ENCODE data around the gene MMP20. TPM values are rescaled to one million over a fixed set of nuclear protein-coding genes. Genes with fewer than 3 reads are reported as not detected.
A peak's percentile ranks its signal among the peaks of the same experiment; 100 is the strongest.

The MMP20 gene
- total and polyA plus RNA-seq, 5 donors from 2014 or later = not detected

DNA sequence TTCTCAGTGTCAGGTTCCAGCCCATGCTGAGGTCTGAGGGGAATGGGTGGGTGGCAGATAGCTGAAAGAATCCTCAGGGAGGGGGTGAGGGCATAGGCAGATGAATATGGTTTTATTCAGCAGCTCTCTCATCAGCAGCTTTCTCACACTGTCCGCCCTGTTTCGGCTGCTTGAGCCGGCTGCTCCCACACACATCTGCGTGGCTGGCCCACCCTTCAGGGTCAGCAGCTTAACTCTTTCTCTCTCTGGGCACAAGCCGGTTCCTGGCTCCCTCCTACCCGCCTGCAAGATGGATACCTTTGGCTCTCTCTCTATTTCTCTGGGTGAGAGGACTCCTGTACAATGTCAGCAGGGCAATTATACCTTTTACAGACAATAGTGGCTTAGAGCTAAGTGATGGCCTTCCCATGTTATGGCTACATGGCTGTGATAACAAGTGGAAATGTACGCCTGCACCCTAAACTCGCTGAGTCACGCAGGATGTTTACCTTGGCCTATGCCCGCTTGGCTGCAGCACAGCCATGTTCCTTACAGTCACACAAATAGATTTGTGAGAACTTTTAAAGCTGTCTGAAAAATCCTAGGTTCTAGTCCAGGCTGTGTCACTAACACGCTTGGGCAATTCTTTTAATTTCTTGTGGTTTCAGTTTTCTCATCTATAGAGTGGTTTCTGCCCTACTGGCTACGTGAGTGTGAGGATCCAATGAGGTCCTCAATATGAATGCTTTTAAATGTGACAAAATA is 4.1 kb downstream of the MMP20 start:
- Mint-ChIP-seq H3K4me3 (no peak overlapping the region), H3K27me3 (peaks cover 11% of the 10 kb centered on the region), H3K4me1 (peaks cover 0 to 2% (median 0%) of the 10 kb centered on the region in 4 donors), H3K36me3 (no peaks in the 10 kb centered on the region), H3K9me3 (no peaks in the 10 kb centered on the region), H3K27ac (no peak overlapping the region)
- no peak for DNase-seq
- H3K27ac ChIP-seq (ENCODE audit: insufficient read depth, low read length, poor library complexity, severe bottlenecking) = no peak overlapping the region
- H3K4me3 ChIP-seq (ENCODE audit: low read depth, low read length) = no peak overlapping the region
- H3K27me3 ChIP-seq (ENCODE audit: control insufficient read depth, insufficient read depth, low read length) = peaks cover 3% of the 10 kb centered on the region
- no peaks in the 10 kb centered on the region for H3K9me3 ChIP-seq (ENCODE audit: control insufficient read depth in 2 of 2, low read length in 2 of 2)
- H3K4me1 ChIP-seq (ENCODE audit: control insufficient read depth, insufficient read depth, low read length, poor library complexity, severe bottlenecking) = no peaks in the 10 kb centered on the region
- no peaks in the 10 kb centered on the region for H3K36me3 ChIP-seq (ENCODE audit: control insufficient read depth, insufficient read depth, low read length)
- no peak for ATAC-seq (ENCODE audit: low read depth in 2 of 2)

GRCh38 chr11:102620179-102620578 is 5.0 kb downstream of the MMP20 start:
- Histone ChIP-seq H3K27ac (ENCODE audit: insufficient read depth, low read length, poor library complexity, severe bottlenecking) (no peak overlapping the region), H3K9me3 (ENCODE audit: control insufficient read depth in 2 of 2, low read length in 2 of 2) (no peaks in the 10 kb centered on the region), H3K36me3 (ENCODE audit: control insufficient read depth, insufficient read depth, low read length) (no peaks in the 10 kb centered on the region), H3K4me1 (ENCODE audit: control insufficient read depth, insufficient read depth, low read length, poor library complexity, severe bottlenecking) (no peaks in the 10 kb centered on the region), H3K27me3 (ENCODE audit: control insufficient read depth, insufficient read depth, low read length) (peaks cover 3% of the 10 kb centered on the region), H3K4me3 (ENCODE audit: low read depth, low read length) (no peak overlapping the region)
- H3K9me3 Mint-ChIP-seq = no peaks in the 10 kb centered on the region
- H3K4me3 Mint-ChIP-seq = no peak overlapping the region
- no peak for DNase-seq
- no peaks in the 10 kb centered on the region for H3K36me3 Mint-ChIP-seq
- peaks cover 11% of the 10 kb centered on the region for H3K27me3 Mint-ChIP-seq
- no peak for ATAC-seq (ENCODE audit: low read depth in 2 of 2)
- H3K4me1 Mint-ChIP-seq = peaks cover 0 to 2% (median 0%) of the 10 kb centered on the region in 4 donors
- no peak overlapping the region for H3K27ac Mint-ChIP-seq

DNA sequence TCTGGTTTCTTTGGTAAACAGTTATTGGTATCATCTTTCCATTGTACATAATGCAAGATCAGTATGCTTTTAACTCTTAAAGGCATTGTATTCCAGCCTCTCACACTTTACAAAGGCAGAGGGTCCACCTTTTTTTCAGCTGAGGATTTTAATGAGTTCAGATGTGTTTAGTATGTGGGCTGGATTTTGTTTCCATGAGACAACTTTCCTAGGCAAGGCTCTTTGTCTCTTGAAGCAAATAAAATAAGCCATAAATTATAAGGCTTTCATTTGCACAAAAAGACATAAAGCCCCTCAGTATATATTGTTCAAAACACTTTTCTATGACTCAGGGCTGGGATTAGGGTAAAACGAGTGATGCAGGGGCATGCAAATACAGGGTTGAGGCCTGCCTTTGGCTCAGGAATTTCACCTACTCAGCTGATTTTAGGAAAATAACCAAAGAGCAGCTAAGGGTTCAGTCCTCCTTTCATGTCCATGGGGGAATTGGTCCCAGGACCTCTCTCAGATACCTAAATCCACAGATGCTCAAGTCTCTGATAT is 7.6 kb downstream of the MMP20 start:
- no peaks in the 10 kb centered on the region for H3K36me3 Mint-ChIP-seq
- no peak for DNase-seq
- Histone ChIP-seq H3K36me3 (ENCODE audit: control insufficient read depth, insufficient read depth, low read length) (no peaks in the 10 kb centered on the region), H3K4me3 (ENCODE audit: low read depth, low read length) (no peak overlapping the region), H3K27me3 (ENCODE audit: control insufficient read depth, insufficient read depth, low read length) (peaks cover 3% of the 10 kb centered on the region), H3K4me1 (ENCODE audit: control insufficient read depth, insufficient read depth, low read length, poor library complexity, severe bottlenecking) (no peaks in the 10 kb centered on the region), H3K9me3 (ENCODE audit: control insufficient read depth in 2 of 2, low read length in 2 of 2) (no peaks in the 10 kb centered on the region), H3K27ac (ENCODE audit: insufficient read depth, low read length, poor library complexity, severe bottlenecking) (no peak overlapping the region)
- peaks cover 7% of the 10 kb centered on the region for H3K27me3 Mint-ChIP-seq
- H3K4me3 Mint-ChIP-seq = no peak overlapping the region
- H3K9me3 Mint-ChIP-seq = no peaks in the 10 kb centered on the region
- H3K4me1 Mint-ChIP-seq = peaks cover 0 to 4% (median 0%) of the 10 kb centered on the region in 4 donors
- no peak for ATAC-seq (ENCODE audit: low read depth in 2 of 2)
- no peak overlapping the region for H3K27ac Mint-ChIP-seq

DNA sequence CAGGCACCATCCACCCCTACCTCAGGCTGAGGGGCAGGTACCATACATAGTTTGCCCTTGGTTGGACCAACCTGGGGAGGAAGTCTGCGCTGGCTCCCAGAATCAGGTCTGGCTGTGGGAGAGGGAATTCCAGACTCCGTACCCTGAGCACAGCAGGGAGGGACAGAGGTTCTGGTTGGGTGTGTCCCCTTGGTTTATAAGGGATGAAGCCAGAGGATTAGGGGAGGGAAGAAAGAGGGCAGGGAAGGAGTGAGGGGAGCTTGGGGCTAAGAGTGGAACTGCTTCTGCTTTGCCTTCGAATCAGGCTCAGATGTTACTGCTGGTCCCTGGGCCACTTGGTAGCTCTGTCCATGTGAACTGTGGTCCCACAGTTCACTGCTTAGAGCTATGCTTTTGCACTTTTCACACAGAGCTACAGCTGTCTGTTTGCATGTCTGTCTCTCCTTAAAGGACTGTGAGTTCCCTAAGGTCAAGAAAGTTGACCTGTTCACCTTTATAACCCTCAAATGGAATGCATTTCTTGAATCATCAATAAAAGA is 9.2 kb downstream of the MMP20 start:
- Mint-ChIP-seq H3K27ac (no peak overlapping the region), H3K4me3 (no peak overlapping the region)
- no peak for ATAC-seq (ENCODE audit: low read depth in 2 of 2)

DNA sequence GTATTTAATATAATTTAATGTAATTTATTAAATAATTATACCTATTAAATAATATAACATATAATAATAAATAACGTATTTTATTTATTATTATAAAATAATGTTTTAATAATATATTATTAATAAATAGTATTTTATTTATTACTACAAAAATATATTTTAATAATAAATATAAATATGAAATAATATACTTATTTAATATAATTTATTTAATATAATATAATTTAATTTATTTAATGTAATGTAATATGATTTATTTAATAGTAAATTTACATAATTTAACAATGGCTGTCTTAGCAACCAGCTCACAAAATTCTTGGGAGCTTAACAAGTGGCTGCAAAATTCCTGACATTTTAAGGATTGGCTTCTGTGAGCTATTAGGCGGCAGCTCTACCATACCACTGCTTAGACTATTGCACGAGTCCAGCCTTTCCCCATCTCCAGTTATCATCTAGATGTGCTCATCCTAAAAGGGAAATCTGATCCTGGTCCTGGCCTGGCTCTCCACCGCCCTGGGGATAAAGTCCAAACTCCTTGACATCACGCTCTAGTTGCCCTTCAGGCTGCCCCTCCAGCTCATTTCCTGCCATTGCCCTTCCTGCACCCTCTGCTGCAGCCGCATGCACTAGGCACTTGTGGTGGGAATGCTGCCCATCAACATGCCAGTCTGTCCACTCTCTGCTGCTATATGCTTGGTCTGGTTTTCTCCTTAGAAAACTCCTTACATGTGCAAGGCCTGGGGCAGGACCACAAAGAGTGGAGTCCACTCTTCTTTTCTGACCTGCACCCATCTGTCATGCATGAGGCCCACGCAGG is 9.8 kb downstream of the MMP20 start:
- no peak for ATAC-seq (ENCODE audit: low read depth in 2 of 2)
- H3K9me3 Mint-ChIP-seq = no peaks in the 10 kb centered on the region
- Histone ChIP-seq H3K36me3 (ENCODE audit: control insufficient read depth, insufficient read depth, low read length) (no peaks in the 10 kb centered on the region), H3K27ac (ENCODE audit: insufficient read depth, low read length, poor library complexity, severe bottlenecking) (no peak overlapping the region), H3K27me3 (ENCODE audit: control insufficient read depth, insufficient read depth, low read length) (peaks cover 3% of the 10 kb centered on the region), H3K4me1 (ENCODE audit: control insufficient read depth, insufficient read depth, low read length, poor library complexity, severe bottlenecking) (no peaks in the 10 kb centered on the region), H3K9me3 (ENCODE audit: control insufficient read depth in 2 of 2, low read length in 2 of 2) (no peaks in the 10 kb centered on the region), H3K4me3 (ENCODE audit: low read depth, low read length) (no peak overlapping the region)
- no peaks in the 10 kb centered on the region for H3K27me3 Mint-ChIP-seq
- no peaks in the 10 kb centered on the region for H3K36me3 Mint-ChIP-seq
- H3K4me3 Mint-ChIP-seq = no peak overlapping the region
- H3K27ac Mint-ChIP-seq = no peak overlapping the region
- peaks cover 0 to 2% (median 0%) of the 10 kb centered on the region in 4 donors for H3K4me1 Mint-ChIP-seq
- peak in 1 of 3 donors; percentile 10 for DNase-seq

More for the DNA sequence above, 9.2 kb downstream of the MMP20 start:
- no peak for DNase-seq
- no peaks in the 10 kb centered on the region for H3K4me1 ChIP-seq (ENCODE audit: control insufficient read depth, insufficient read depth, low read length, poor library complexity, severe bottlenecking)
- H3K27me3 ChIP-seq (ENCODE audit: control insufficient read depth, insufficient read depth, low read length) = peaks cover 3% of the 10 kb centered on the region
- Mint-ChIP-seq H3K27me3 (peaks cover 3% of the 10 kb centered on the region), H3K36me3 (no peaks in the 10 kb centered on the region), H3K4me1 (peaks cover 0 to 4% (median 0%) of the 10 kb centered on the region in 4 donors), H3K9me3 (no peaks in the 10 kb centered on the region)
- H3K36me3 ChIP-seq (ENCODE audit: control insufficient read depth, insufficient read depth, low read length) = no peaks in the 10 kb centered on the region
- no peaks in the 10 kb centered on the region for H3K9me3 ChIP-seq (ENCODE audit: control insufficient read depth in 2 of 2, low read length in 2 of 2)
- H3K4me3 ChIP-seq (ENCODE audit: low read depth, low read length) = no peak overlapping the region
- no peak overlapping the region for H3K27ac ChIP-seq (ENCODE audit: insufficient read depth, low read length, poor library complexity, severe bottlenecking)

GRCh38 chr11:102614485-102614884 is 10.6 kb downstream of the MMP20 start:
- ATAC-seq (ENCODE audit: low read depth in 2 of 2) (no peak), DNase-seq (peak in 1 of 3 donors; percentile 16)
- Mint-ChIP-seq H3K36me3 (no peaks in the 10 kb centered on the region), H3K27me3 (no peaks in the 10 kb centered on the region), H3K9me3 (no peaks in the 10 kb centered on the region), H3K4me3 (no peak overlapping the region), H3K27ac (no peak overlapping the region), H3K4me1 (peaks cover 0 to 2% (median 0%) of the 10 kb centered on the region in 4 donors)
- no peaks in the 10 kb centered on the region for H3K9me3 ChIP-seq (ENCODE audit: control insufficient read depth in 2 of 2, low read length in 2 of 2)
- H3K27ac ChIP-seq (ENCODE audit: insufficient read depth, low read length, poor library complexity, severe bottlenecking) = no peak overlapping the region
- H3K4me3 ChIP-seq (ENCODE audit: low read depth, low read length) = no peak overlapping the region
- H3K36me3 ChIP-seq (ENCODE audit: control insufficient read depth, insufficient read depth, low read length) = no peaks in the 10 kb centered on the region
- no peaks in the 10 kb centered on the region for H3K4me1 ChIP-seq (ENCODE audit: control insufficient read depth, insufficient read depth, low read length, poor library complexity, severe bottlenecking)
- peaks cover 3% of the 10 kb centered on the region for H3K27me3 ChIP-seq (ENCODE audit: control insufficient read depth, insufficient read depth, low read length)

DNA sequence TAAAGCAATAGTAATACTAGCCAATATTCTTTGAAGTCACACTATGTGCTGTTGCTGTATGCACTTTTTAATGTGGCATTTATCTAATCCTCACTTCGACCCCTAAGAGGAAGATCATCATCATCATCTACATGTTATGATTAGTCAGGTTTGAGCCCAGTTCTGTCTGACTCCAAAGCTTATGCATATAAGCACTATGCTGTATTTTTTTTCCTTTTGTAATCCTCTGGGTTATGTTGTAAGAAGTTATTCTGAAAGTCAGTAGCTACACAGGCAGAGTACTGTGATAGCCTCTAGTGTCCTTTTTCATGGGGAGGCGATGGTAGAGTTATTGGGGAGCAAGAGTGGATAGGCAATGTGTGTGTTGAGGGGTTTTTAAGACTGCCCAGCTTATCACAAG is 11.1 kb downstream of the MMP20 start:
- Mint-ChIP-seq H3K4me1 (peaks cover 0 to 2% (median 0%) of the 10 kb centered on the region in 4 donors), H3K27ac (peak overlapping the region in 1 of 3 donors; percentile 4), H3K27me3 (no peaks in the 10 kb centered on the region)

More for the DNA sequence above, 11.1 kb downstream of the MMP20 start:
- Mint-ChIP-seq H3K9me3 (no peaks in the 10 kb centered on the region), H3K4me3 (no peak overlapping the region), H3K36me3 (no peaks in the 10 kb centered on the region)
- Histone ChIP-seq H3K4me1 (ENCODE audit: control insufficient read depth, insufficient read depth, low read length, poor library complexity, severe bottlenecking) (no peaks in the 10 kb centered on the region), H3K27me3 (ENCODE audit: control insufficient read depth, insufficient read depth, low read length) (peaks cover 3% of the 10 kb centered on the region), H3K36me3 (ENCODE audit: control insufficient read depth, insufficient read depth, low read length) (no peaks in the 10 kb centered on the region), H3K27ac (ENCODE audit: insufficient read depth, low read length, poor library complexity, severe bottlenecking) (no peak overlapping the region), H3K4me3 (ENCODE audit: low read depth, low read length) (no peak overlapping the region), H3K9me3 (ENCODE audit: control insufficient read depth in 2 of 2, low read length in 2 of 2) (no peaks in the 10 kb centered on the region)
- DNase-seq (no peak), ATAC-seq (ENCODE audit: low read depth in 2 of 2) (no peak)

Measured in CD4-positive, CD25-positive, alpha-beta regulatory T cell (primary cell).